NCI-H774 (cell line): Measurements from ENCODE around the gene NCOA6.
A peak's percentile ranks its signal among the peaks of the same experiment; 100 is the strongest.

Experiments
- DNase-seq: peaks from one replicate; lab custom pipeline; 2025; lab: John Stamatoyannopoulos, UW

Gene NCOA6

GRCh38 chr20:34704177-34705007, 121.1 kb downstream of the NCOA6 start, which contains the start of gene TP53INP2:
Gene TP53INP2 (plus strand): TSS chr20:34704344. CDS start chr20:34708740, 4,396 bp downstream.
- peak; percentile 90 for DNase-seq

GRCh38 chr20:34703424-34704176, 121.9 kb downstream of the NCOA6 start:
- peak; percentile 30 for DNase-seq

- no peak for DNase-seq
Measured at GRCh38 chr20:34703061-34703423, 122.4 kb downstream of the NCOA6 start.

DNA sequence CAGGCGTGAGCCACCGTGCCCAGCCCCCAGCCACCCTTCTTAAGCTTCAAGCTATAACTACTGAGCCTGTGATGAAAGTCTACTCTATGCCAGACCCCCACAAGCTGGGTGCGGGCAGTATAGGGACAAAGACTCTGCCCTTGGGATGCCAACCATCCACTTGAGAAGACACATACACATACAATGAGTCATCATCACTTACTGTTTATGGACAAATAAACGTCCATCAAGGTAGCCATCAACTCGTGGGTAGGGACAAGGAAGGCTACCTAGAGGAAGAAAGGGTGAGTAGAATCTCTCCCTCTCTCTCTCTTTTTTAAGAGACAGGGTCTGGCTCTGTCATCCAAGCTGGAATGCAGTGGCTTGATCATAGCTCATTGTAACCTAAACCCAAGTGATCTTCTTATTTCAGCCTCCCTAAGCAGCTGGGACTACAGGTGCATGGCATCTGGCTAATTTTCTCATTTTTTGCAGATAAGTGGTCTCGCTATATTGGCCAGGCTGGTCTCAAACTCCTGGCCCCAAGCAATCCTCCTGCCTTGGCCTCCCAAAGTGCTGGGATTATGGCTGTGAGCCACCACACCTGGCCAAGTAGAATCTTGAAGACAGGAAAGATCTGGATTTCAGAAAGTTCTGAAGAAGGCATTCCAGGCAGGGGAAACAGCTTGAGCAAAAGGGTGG, 123.9 kb downstream of the NCOA6 start:
- DNase-seq: no peak

DNA sequence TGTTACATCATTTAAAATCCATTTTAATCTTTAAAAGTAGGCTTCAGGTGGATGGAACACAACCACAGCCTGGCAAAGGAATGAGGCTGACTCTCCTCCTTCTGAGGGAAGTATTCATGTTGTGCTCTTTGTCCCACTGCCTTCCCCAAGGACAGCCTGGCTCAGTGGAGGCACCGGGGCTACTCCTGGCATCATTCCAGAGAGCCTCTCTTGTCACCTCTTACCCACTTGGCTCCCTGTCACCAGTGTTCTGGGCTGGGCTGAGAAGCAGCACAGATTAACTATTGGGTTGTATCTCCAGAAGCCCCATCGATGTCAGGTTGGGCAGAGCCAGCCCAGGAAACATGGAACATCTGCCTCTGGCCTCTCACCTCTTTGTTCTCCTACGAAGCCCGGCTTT, 132.0 kb downstream of the NCOA6 start:
- DNase-seq: no peak

DNA sequence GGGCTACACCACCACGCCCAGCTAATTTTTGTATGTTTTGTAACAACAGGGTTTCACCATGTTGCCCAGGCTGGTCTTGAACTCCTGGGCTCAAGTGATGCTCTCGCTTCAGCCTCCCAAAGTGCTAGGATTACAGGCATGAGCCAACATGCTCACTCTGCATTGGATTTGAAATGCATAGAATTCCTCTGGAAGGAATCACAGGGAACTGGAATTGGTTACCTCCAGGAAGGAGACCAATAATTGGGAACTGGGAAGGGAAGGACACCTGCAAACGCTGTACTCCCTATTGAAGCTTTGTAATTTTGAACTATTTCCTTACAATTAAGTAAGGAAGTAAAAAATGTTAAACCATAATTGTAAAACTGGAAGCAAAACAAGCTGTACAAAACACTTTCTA, 133.6 kb downstream of the NCOA6 start:
- no peak for DNase-seq

DNA sequence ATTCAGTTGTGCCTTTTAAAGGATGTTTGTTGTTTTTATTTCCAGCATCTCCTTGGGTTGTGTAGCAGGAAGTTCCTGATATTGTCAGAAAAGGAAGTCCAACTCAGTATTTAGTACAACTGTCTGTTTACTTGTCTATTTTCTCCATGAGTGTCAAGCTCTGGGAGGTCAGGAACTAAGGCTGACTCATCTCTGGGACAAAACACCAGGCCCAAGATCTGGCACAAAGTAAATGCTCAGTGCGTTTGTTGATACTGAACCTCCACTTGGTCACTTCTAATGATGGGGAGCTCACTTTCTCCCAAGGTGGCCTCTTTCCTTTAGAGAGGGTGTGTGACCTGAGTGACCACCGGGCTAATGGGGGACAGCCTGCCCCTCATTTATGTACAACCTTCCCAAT, 136.0 kb downstream of the NCOA6 start:
- DNase-seq: no peak

DNA sequence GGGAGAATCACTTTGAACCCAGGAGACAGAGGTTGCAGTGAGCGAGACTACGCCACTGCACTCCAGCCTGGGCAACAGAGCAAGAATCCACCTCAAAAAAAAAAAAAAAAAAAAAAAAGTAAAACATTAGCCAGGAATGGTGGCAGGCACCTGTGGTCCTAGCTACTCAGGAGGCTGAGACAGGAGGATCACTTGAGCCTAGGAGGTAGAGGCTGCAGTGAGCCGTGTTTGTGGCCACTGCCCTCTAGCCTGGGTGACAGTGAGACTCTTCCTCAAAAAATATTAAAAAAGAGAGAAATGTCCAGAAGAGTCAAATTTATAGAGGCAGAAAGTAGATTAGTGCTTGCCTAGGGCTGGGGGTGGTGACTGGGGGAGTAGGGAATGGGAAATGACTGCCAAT, 141.8 kb downstream of the NCOA6 start:
- no peak for DNase-seq

DNA sequence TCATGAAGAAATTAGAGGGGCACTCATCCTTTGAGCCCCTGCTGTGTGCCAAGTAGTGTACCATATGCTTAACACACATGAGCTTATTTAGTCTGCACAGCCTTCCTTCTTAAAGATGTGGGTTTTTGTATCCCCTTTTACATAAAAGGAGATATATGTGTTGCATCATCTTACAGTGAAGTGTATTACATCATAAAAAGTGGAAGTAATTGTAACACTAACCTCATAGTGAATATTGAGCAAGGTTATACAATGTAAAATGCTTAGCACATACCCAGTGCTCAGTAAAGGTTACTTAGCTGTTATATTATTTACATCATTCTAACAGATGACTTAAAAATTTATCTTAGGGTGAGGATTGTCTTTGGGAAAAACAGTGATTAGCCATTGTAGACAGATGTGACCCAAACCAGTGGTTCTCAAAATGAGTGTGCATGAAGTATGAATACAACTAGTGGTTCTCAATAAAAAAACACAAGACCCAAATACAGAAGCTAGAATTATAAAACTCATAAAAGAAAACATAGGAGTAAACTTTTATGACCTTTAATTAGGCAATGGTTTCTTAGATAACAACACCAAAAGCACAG, 144.8 kb downstream of the NCOA6 start:
- DNase-seq: no peak

GRCh38 chr20:34676642-34677373, 148.6 kb downstream of the NCOA6 start, which contains the start of gene PIGU:
Gene PIGU (minus strand): TSS chr20:34677092. CDS start chr20:34677085, 7 bp downstream.
- DNase-seq: peak; percentile 96

DNA sequence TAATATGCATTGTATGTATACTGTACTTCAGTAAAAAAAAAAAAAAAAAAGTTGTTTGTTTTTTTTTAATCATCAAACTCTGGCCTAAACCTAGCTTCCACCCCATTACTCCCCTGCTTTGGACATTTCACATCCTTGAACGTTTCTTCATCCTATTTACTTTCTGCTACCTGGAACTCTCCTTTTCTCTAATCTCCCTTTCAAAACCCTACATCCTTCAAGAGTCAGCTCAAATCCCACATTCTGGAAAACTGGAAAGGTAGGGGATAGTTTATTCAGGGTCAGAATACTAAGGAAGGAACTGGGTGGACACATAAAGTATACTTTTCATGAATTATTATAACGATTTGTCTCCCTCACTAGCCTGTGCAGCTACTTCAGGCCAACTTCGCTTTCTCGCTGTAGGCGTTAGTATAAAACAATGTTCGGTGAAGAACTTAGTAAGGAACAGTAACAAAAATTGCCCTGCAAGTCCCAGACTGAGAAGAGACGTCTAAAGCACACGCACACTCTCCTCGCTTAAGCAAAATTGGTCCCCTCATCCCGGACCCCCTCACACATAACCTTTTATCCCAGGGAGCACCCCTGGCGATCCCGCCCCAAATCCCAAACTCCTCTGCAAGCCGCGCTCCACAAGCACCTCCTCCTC, 149.3 kb downstream of the NCOA6 start:
- no peak for DNase-seq

DNA sequence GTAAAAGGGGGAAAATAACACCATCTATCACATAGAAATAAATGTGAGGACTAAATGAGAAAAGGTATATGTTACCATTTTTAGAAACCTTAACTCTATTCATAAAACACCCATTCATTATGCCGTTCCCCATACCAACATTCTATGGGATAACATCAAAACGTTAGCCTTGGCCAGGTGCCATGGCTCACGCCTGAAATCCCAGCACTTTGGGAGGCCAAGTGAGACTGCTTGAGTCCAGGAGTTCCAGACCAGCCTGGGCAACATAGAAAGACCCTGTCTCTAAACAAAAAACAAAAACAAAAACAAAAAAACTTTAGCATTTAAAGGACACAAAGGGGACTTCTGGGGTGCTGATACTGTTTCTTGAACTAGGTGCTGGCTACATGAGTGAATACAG, 149.9 kb downstream of the NCOA6 start:
- no peak for DNase-seq

DNA sequence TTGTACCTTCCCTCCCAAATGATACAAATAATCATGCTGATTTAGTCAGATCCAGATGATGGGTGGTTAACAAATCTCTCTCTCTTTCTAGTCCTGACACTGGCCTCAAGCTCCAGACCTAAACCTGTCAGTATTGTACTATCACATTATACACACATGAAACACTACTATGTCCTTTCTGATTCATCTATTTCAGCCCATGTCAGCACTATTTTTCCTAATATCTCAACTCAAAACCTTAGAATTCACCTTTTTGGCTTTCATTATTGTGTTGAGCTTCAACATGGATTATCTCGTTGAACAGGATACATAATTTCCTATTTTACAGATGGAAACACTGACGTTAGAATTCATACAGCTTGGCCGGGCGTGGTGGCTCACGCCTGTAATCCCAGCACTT, 152.0 kb downstream of the NCOA6 start:
- DNase-seq: no peak

GRCh38 chr20:34669094-34669493, 156.4 kb downstream of the NCOA6 start:
- DNase-seq: no peak
